Liver (tissue), 3 donors: Measurements from ENCODE around the gene LRRC51.

Experiments used
- EGR1 ChIP-seq, 2 donors: IDR thresholded peaks; 2 replicates each; pipeline ENCODE4 v1.6.1; 2016 to 2018; ENCODE audit warnings: antibody characterized with exemption in 2 of 2, low read depth in 2 of 2
- FOXA1 ChIP-seq: IDR thresholded peaks from 2 replicates; pipeline ENCODE4 v1.6.1; 2016; ENCODE audit warnings: antibody characterized with exemption
- GABPA ChIP-seq, 2 donors: IDR thresholded peaks in 1 of 2; conservative IDR thresholded peaks in 1 of 2; 2 replicates each; pipeline ENCODE4 v1.6.1; 2016; ENCODE audit warnings: antibody characterized with exemption in 2 of 2, mild to moderate bottlenecking in 1 of 2, moderate library complexity in 1 of 2
- JUND ChIP-seq, 2 donors: IDR thresholded peaks; 2 replicates each; pipeline ENCODE4 v1.6.1; 2016; ENCODE audit warnings: antibody characterized with exemption in 2 of 2
- TAF1 ChIP-seq: conservative IDR thresholded peaks from 2 replicates; pipeline ENCODE4 v1.6.1; 2016; ENCODE audit warnings: antibody characterized with exemption, mild to moderate bottlenecking
- TF ChIP-seq, protein P1 (sequence below): IDR thresholded peaks from 2 replicates; pipeline ENCODE4 v1.6.1; 2016; ENCODE audit warnings: antibody characterized with exemption
- TF ChIP-seq, protein P2 (sequence below): fragments of 150-350 bp; IDR thresholded peaks from 2 replicates; pipeline ENCODE4 v1.5.1; 2017; ENCODE audit warnings: improper control_type of control experiment, low read depth, low read length; ENCODE audit not compliant: missing input control
- TF ChIP-seq, protein P3 (sequence below): IDR thresholded peaks from 2 replicates; pipeline ENCODE4 v1.6.1; 2016; ENCODE audit warnings: antibody characterized with exemption
- TF ChIP-seq, protein P4 (sequence below): IDR thresholded peaks from 2 replicates; pipeline ENCODE4 v1.6.1; 2016; ENCODE audit warnings: antibody characterized with exemption
- TF ChIP-seq, protein P5 (sequence below): IDR thresholded peaks from 2 replicates; pipeline ENCODE4 v1.6.1; 2016; ENCODE audit warnings: antibody characterized with exemption, mild to moderate bottlenecking
- donor health status: healthy.
- donor health status: healthy.

DNA sequence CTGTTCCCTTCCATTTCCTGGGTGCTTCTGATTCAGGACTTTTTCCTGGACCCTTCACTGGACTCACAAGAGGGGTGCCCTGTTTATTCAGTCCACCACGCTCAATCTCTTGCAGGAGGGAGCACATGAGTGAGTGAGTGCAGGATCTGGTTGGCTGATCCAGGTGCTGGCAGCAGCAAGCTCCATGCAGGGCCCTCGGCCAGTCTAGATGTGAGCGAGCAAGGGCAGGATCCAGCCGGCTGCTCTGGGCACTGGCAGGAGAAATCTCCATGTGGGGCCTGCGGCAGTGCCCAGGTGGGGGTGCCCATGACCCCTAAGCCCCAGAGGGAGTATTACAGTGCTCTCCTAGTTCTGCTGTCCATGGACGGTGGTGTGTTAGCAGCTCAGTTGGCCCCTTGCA lies 43.4 kb downstream of the LRRC51 start:
- TF ChIP-seq, protein P1, sequence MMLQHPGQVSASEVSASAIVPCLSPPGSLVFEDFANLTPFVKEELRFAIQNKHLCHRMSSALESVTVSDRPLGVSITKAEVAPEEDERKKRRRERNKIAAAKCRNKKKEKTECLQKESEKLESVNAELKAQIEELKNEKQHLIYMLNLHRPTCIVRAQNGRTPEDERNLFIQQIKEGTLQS, result no peak
- TF ChIP-seq TAF1 (no peak), FOXA1 (no peak), JUND (IDR thresholded peaks at IDR 0.05) (no peak), GABPA (IDR thresholded peaks at IDR 0.05 in 1 of 2, conservative IDR thresholded peaks at IDR 0.05 in 1 of 2) (no peak), EGR1 (IDR thresholded peaks at IDR 0.05; ENCODE audit: low read depth in 2 of 2) (no peak)
- TF ChIP-seq, protein P2, sequence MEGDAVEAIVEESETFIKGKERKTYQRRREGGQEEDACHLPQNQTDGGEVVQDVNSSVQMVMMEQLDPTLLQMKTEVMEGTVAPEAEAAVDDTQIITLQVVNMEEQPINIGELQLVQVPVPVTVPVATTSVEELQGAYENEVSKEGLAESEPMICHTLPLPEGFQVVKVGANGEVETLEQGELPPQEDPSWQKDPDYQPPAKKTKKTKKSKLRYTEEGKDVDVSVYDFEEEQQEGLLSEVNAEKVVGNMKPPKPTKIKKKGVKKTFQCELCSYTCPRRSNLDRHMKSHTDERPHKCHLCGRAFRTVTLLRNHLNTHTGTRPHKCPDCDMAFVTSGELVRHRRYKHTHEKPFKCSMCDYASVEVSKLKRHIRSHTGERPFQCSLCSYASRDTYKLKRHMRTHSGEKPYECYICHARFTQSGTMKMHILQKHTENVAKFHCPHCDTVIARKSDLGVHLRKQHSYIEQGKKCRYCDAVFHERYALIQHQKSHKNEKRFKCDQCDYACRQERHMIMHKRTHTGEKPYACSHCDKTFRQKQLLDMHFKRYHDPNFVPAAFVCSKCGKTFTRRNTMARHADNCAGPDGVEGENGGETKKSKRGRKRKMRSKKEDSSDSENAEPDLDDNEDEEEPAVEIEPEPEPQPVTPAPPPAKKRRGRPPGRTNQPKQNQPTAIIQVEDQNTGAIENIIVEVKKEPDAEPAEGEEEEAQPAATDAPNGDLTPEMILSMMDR, result no peak
- TF ChIP-seq, protein P3, sequence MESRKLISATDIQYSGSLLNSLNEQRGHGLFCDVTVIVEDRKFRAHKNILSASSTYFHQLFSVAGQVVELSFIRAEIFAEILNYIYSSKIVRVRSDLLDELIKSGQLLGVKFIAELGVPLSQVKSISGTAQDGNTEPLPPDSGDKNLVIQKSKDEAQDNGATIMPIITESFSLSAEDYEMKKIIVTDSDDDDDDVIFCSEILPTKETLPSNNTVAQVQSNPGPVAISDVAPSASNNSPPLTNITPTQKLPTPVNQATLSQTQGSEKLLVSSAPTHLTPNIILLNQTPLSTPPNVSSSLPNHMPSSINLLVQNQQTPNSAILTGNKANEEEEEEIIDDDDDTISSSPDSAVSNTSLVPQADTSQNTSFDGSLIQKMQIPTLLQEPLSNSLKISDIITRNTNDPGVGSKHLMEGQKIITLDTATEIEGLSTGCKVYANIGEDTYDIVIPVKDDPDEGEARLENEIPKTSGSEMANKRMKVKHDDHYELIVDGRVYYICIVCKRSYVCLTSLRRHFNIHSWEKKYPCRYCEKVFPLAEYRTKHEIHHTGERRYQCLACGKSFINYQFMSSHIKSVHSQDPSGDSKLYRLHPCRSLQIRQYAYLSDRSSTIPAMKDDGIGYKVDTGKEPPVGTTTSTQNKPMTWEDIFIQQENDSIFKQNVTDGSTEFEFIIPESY, result no peak
- TF ChIP-seq, protein P4, sequence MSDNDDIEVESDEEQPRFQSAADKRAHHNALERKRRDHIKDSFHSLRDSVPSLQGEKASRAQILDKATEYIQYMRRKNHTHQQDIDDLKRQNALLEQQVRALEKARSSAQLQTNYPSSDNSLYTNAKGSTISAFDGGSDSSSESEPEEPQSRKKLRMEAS, result no peak
- TF ChIP-seq, protein P5, sequence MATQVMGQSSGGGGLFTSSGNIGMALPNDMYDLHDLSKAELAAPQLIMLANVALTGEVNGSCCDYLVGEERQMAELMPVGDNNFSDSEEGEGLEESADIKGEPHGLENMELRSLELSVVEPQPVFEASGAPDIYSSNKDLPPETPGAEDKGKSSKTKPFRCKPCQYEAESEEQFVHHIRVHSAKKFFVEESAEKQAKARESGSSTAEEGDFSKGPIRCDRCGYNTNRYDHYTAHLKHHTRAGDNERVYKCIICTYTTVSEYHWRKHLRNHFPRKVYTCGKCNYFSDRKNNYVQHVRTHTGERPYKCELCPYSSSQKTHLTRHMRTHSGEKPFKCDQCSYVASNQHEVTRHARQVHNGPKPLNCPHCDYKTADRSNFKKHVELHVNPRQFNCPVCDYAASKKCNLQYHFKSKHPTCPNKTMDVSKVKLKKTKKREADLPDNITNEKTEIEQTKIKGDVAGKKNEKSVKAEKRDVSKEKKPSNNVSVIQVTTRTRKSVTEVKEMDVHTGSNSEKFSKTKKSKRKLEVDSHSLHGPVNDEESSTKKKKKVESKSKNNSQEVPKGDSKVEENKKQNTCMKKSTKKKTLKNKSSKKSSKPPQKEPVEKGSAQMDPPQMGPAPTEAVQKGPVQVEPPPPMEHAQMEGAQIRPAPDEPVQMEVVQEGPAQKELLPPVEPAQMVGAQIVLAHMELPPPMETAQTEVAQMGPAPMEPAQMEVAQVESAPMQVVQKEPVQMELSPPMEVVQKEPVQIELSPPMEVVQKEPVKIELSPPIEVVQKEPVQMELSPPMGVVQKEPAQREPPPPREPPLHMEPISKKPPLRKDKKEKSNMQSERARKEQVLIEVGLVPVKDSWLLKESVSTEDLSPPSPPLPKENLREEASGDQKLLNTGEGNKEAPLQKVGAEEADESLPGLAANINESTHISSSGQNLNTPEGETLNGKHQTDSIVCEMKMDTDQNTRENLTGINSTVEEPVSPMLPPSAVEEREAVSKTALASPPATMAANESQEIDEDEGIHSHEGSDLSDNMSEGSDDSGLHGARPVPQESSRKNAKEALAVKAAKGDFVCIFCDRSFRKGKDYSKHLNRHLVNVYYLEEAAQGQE, result no peak
